ENCODE results near the gene TAC3. TPM values are rescaled to one million over a fixed set of nuclear protein-coding genes. Genes with fewer than 3 reads are reported as not detected.

The TAC3 gene
- total and polyA plus RNA-seq, 2 of the 8 experiments (the other 6 are each of a cell fraction or from before 2014, with no cell fraction given): 9.7 to 45.3 TPM

DNA sequence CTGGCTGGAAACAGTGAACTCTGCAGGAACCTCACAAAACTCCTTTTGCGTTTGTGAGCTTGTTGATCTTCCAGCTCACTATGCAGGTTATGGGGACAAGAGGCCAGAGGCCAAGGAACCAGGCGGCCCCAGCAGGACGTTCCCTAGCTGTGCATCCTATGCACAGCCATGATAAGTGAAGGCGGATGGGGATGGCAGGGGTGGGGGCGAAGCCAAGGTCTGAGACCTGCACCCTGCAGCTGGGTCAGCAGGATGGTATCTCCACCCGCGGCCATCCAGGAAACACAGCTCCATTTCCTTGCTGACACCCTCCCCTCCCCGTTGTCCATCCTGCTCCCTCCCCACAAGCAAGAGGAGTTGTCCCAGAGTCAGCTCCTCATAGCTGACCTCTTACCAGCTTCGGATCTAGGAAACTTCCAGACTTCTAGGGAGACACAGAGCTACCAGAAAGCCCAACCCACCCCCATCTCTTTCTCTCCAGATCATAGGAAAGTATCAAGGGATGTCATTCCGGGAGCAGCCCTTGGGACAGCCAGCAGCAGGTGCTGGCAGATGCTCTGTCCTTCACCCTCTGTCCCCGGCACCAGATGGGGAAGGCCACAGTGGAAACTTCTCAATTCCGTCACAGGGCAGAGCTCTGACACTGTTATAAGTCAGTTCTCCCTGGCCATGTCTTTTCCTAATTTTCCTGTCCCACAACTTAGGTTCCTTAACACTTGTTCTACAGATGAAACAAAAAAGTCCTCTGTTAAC lies 19.4 kb downstream of the TAC3 start (continued):
- TF ChIP-seq, protein P1, sequence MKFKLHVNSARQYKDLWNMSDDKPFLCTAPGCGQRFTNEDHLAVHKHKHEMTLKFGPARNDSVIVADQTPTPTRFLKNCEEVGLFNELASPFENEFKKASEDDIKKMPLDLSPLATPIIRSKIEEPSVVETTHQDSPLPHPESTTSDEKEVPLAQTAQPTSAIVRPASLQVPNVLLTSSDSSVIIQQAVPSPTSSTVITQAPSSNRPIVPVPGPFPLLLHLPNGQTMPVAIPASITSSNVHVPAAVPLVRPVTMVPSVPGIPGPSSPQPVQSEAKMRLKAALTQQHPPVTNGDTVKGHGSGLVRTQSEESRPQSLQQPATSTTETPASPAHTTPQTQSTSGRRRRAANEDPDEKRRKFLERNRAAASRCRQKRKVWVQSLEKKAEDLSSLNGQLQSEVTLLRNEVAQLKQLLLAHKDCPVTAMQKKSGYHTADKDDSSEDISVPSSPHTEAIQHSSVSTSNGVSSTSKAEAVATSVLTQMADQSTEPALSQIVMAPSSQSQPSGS (IDR thresholded peaks at IDR 0.05; ENCODE audit: low read length): no peak

Data from H1 (cell line).